IMR-90 (cell line): ENCODE measurements around the gene PPP2R5E. TPM values are rescaled to one million over a fixed set of nuclear protein-coding genes. Genes with fewer than 3 reads are reported as not detected.

ENCODE experiments used
- ATAC-seq: fragments of 200-7000 bp; cut with Tn5 transposase; 2 replicates; pipeline ENCODE4 v1.9.1; 2020; ENCODE audit warnings: low read depth, mild to moderate bottlenecking, moderate library complexity
- BruUV-seq: library from RNA; stranded (reverse); fragments of 400-500 nt; replicated peaks from 2 replicates; lab custom pipeline; 2021; lab: Mats Ljungman, UMichigan
- CTCF ChIA-PET: fragments of 300-600 bp; formaldehyde crosslinking; extraction: SDS; loops from one replicate; lab custom pipeline; 2021; ENCODE audit warnings: antibody characterized with exemption; lab: Yijun Ruan, JAX
- POLR2A ChIA-PET: fragments of 300-600 bp; sonication (Branson Sonifier 250); formaldehyde crosslinking; loops from one replicate; lab custom pipeline; 2022; ENCODE audit warnings: antibody characterized with exemption; ENCODE audit not compliant: unreplicated experiment; lab: Charles Lee
- DNase-seq: peaks from one replicate; pipeline ENCODE4 v3.0.0; 2013
- H2AFZ ChIP-seq: replicated peaks from 2 replicates; pipeline ENCODE3; 2013; ENCODE audit warnings: low read length, mild to moderate bottlenecking; ENCODE audit not compliant: poor library complexity
- H2AK5ac ChIP-seq: 2 replicates; pipeline ENCODE4 v1.6.1; 2013; ENCODE audit warnings: low read depth, low read length, inconsistent platforms
- H2AK9ac ChIP-seq: replicated peaks from 2 replicates; pipeline ENCODE3; 2013; ENCODE audit warnings: mild to moderate bottlenecking, low read depth, low read length, moderate library complexity; ENCODE audit not compliant: poor library complexity
- H2BK120ac ChIP-seq: 2 replicates; pipeline ENCODE4 v1.6.1; 2013; ENCODE audit warnings: low read depth, low read length, inconsistent platforms
- H2BK15ac ChIP-seq: 3 replicates; pipeline ENCODE4 v1.6.1; 2013; ENCODE audit warnings: low read depth, low read length, inconsistent platforms
- H2BK20ac ChIP-seq: 2 replicates; pipeline ENCODE4 v1.6.1; 2013; ENCODE audit warnings: low read depth, mild to moderate bottlenecking, inconsistent platforms, low read length, moderate library complexity
- H2BK5ac ChIP-seq: 2 replicates; pipeline ENCODE4 v1.6.1; 2013; ENCODE audit warnings: mild to moderate bottlenecking, low read depth, low read length, inconsistent platforms; ENCODE audit not compliant: poor library complexity, severe bottlenecking
- H3K14ac ChIP-seq: replicated peaks from 2 replicates; pipeline ENCODE4 v1.6.1; 2013; ENCODE audit warnings: low read depth, low read length, inconsistent platforms
- H3K18ac ChIP-seq: 2 replicates; pipeline ENCODE4 v1.6.1; 2013; ENCODE audit warnings: low read depth, low read length, control low read depth
- H3K23ac ChIP-seq: 2 replicates; pipeline ENCODE4 v1.6.1; 2013; ENCODE audit warnings: low read depth, low read length, inconsistent platforms
- H3K27ac ChIP-seq: 2 replicates; pipeline ENCODE4 v1.5.1; 2013; ENCODE audit warnings: mild to moderate bottlenecking, control low read depth, low read length; ENCODE audit not compliant: insufficient read depth
- H3K27me3 ChIP-seq: 2 replicates; pipeline ENCODE4 v1.6.1; 2013; ENCODE audit warnings: low read length; ENCODE audit not compliant: control insufficient read depth, insufficient read depth
- H3K36me3 ChIP-seq: 2 replicates; pipeline ENCODE4 v1.6.1; 2013; ENCODE audit warnings: low read length, mixed read lengths; ENCODE audit not compliant: control insufficient read depth, insufficient read depth
- H3K4ac ChIP-seq: 2 replicates; pipeline ENCODE4 v1.6.1; 2013; ENCODE audit warnings: low read depth, low read length, inconsistent platforms
- H3K4me1 ChIP-seq: 2 replicates; pipeline ENCODE4 v1.6.1; 2013; ENCODE audit warnings: low read length, mixed read lengths; ENCODE audit not compliant: control insufficient read depth, insufficient read depth
- H3K4me2 ChIP-seq: 2 replicates; pipeline ENCODE4 v1.6.1; 2013; ENCODE audit warnings: low read depth, mild to moderate bottlenecking, control low read depth, low read length, moderate library complexity
- H3K4me3 ChIP-seq: 2 replicates; pipeline ENCODE4 v1.5.1; 2013; ENCODE audit warnings: low read depth, mild to moderate bottlenecking, control low read depth, low read length, moderate library complexity; ENCODE audit not compliant: insufficient read depth
- H3K56ac ChIP-seq: 2 replicates; pipeline ENCODE4 v1.6.1; 2013; ENCODE audit warnings: low read length, inconsistent platforms; ENCODE audit not compliant: insufficient read depth; ENCODE audit errors: extremely low read depth
- H3K79me1 ChIP-seq, 2 experiments: 2 replicates each; pipeline ENCODE4 v1.6.1; 2013; ENCODE audit warnings: low read length in 2 of 2, inconsistent platforms in 1 of 2, low read depth in 1 of 2
- H3K9ac ChIP-seq: 2 replicates; pipeline ENCODE4 v1.6.1; 2013; ENCODE audit warnings: low read depth, low read length, control low read depth
- H3K9me1 ChIP-seq: 2 replicates; pipeline ENCODE4 v1.6.1; 2013; ENCODE audit warnings: low read length, inconsistent platforms; ENCODE audit not compliant: insufficient read depth
- H3K9me3 ChIP-seq: 2 replicates; pipeline ENCODE4 v1.6.1; 2013; ENCODE audit warnings: low read length; ENCODE audit not compliant: control insufficient read depth, insufficient read depth
- H4K20me1 ChIP-seq: 2 replicates; pipeline ENCODE4 v1.6.1; 2013; ENCODE audit warnings: low read length, inconsistent platforms; ENCODE audit not compliant: insufficient read depth
- H4K5ac ChIP-seq: 2 replicates; pipeline ENCODE4 v1.6.1; 2013; ENCODE audit warnings: mild to moderate bottlenecking, low read depth, low read length, control low read depth
- H4K8ac ChIP-seq, 2 experiments: 2 replicates each; pipeline ENCODE4 v1.6.1; 2013; ENCODE audit warnings: low read depth in 2 of 2, low read length in 2 of 2, control low read depth in 1 of 2, inconsistent platforms in 1 of 2
- H4K91ac ChIP-seq: 2 replicates; pipeline ENCODE4 v1.6.1; 2013; ENCODE audit warnings: low read depth, low read length, inconsistent platforms; ENCODE audit not compliant: insufficient read depth
- BHLHE40 ChIP-seq: fragments of 150-350 bp; IDR thresholded peaks from 2 replicates; pipeline ENCODE4 v1.6.1; 2016; ENCODE audit warnings: mild to moderate bottlenecking, low read depth, low read length
- CEBPB ChIP-seq: IDR thresholded peaks from 2 replicates; pipeline ENCODE4 v1.6.1; 2012; ENCODE audit warnings: low read depth, low read length, improper control_type of control experiment
- CHD1 ChIP-seq: IDR thresholded peaks from 2 replicates; pipeline ENCODE4 v1.6.1; 2012; ENCODE audit warnings: low read depth, low read length, improper control_type of control experiment
- CTCF ChIP-seq: conservative IDR thresholded peaks from 2 replicates; pipeline ENCODE4 v1.5.1; 2012; ENCODE audit warnings: mild to moderate bottlenecking, low read depth, low read length, improper control_type of control experiment
- ELK1 ChIP-seq: fragments of 150-350 bp; IDR thresholded peaks from 2 replicates; pipeline ENCODE4 v1.6.1; 2016; ENCODE audit warnings: low read depth, mild to moderate bottlenecking, low read length, moderate library complexity, borderline replicate concordance
- FOS ChIP-seq: fragments of 150-350 bp; IDR thresholded peaks from 2 replicates; pipeline ENCODE4 v1.6.1; 2016; ENCODE audit warnings: low read depth, low read length
- MAFK ChIP-seq: IDR thresholded peaks from 2 replicates; pipeline ENCODE4 v1.6.1; 2012; ENCODE audit warnings: low read depth, low read length, improper control_type of control experiment
- MAZ ChIP-seq: IDR thresholded peaks from 2 replicates; pipeline ENCODE4 v1.6.1; 2012; ENCODE audit warnings: low read depth, mild to moderate bottlenecking, low read length, improper control_type of control experiment, moderate library complexity, borderline replicate concordance
- MXI1 ChIP-seq: IDR thresholded peaks from 2 replicates; pipeline ENCODE4 v1.6.1; 2012; ENCODE audit warnings: low read depth, mild to moderate bottlenecking, low read length, moderate library complexity, borderline replicate concordance
- POLR2A ChIP-seq: IDR thresholded peaks from 2 replicates; pipeline ENCODE4 v1.6.1; 2012; ENCODE audit warnings: mild to moderate bottlenecking, low read depth, low read length
- RAD21 ChIP-seq: IDR thresholded peaks from 2 replicates; pipeline ENCODE4 v1.6.1; 2012; ENCODE audit warnings: low read length, improper control_type of control experiment
- RCOR1 ChIP-seq: IDR thresholded peaks from 2 replicates; pipeline ENCODE4 v1.6.1; 2012; ENCODE audit warnings: mild to moderate bottlenecking, low read length, improper control_type of control experiment; ENCODE audit not compliant: insufficient replicate concordance
- RFX5 ChIP-seq: IDR thresholded peaks from 2 replicates; pipeline ENCODE4 v1.8.0; 2012; ENCODE audit warnings: low read depth, mild to moderate bottlenecking, low read length, moderate library complexity
- SMC3 ChIP-seq: fragments of 150-350 bp; IDR thresholded peaks from 2 replicates; pipeline ENCODE4 v1.6.1; 2016; ENCODE audit warnings: low read depth, mild to moderate bottlenecking, antibody characterized with exemption, low read length, moderate library complexity
- WGBS, 2 experiments: methylation state at CpG; one replicate each; pipeline versions ENCODE4 v1.1.5 to v1.1.7; 2013; ENCODE audit warnings: missing lambda C conversion rate in 2 of 2; ENCODE audit not compliant: insufficient read length in 1 of 2; ENCODE audit errors: extremely low coverage in 2 of 2; 5-methylcytosine and 5-hydroxymethylcytosine counted together
- dilution Hi-C: fragments of 300-500 bp; cut with HindIII; formaldehyde crosslinking; loops from one replicate; pipeline ENCODE4 v1.14.3; 2018; ENCODE audit warnings: low sequenced_read_pairs; ENCODE audit not compliant: unreplicated experiment
- in situ Hi-C: fragments of 300-500 bp; cut with MboI; formaldehyde crosslinking; loops from 3 replicates; pipeline ENCODE4 v1.14.3; 2019; ENCODE audit warnings: low sequenced_read_pairs, inconsistent platforms, mixed read lengths
- intact Hi-C: fragments of 100-400 bp; cut with micrococcal nuclease; formaldehyde crosslinking; loops from 2 replicates; pipeline ENCODE4 v1.10.0; 2022
- polyA plus RNA-seq, 3 experiments: library from polyadenylated mRNA; depleted of rRNA; stranded (reverse); fragments of >200 nt; gene quantifications; 2 replicates each; pipeline ENCODE4 v1.2.3, GENCODE V29; 2012; ENCODE audit warnings: low replicate concordance in 1 of 3
- total RNA-seq: library from RNA; depleted of rRNA; stranded (reverse); fragments of >200 nt; gene quantifications from 2 replicates; pipeline ENCODE4 v1.2.3, GENCODE V29; 2012
- TF ChIP-seq, protein P1 (sequence below): fragments of 150-350 bp; IDR thresholded peaks from 2 replicates; pipeline ENCODE4 v1.6.1; 2017; ENCODE audit warnings: mild to moderate bottlenecking, antibody characterized with exemption, low read length, low read depth

The PPP2R5E gene
- total and polyA plus RNA-seq, 2 of the 4 experiments (the other 2 are of a cell fraction) = 9.7 to 12.2 TPM

DNA sequence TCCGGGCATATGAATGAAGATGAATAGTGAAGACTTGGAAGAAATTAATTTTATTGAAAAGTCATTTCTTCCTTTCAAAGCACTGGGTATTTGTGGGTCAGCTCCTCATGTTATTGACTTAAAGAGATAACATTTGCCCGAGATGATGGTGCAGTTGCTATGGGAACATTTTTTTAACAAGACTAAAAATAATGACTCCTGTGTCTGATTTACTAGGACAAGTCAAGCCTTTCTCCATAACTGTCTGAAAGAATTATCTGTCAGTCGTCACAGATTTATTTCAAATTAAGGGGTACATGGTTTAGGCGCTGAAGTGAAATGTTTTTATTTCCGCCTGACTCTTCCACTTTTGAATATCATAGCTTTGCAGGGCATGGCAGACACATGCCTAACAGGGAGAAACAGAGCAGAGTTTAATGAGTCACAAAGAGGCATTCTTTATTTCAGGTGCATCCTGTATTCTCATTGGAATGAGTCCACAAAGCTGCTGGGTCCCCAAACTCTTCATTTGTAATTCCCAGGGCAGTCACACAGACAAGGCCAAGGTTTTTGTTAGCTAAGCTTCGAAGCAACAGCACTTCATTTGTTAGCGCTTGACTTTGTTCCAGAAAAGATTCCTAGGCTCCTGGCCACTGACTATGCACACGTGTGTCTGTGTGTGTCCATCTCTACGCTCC is 220.1 kb downstream of the PPP2R5E start:
- Histone ChIP-seq H3K23ac (no peak overlapping the region), H4K5ac (no peak overlapping the region), H4K8ac (no peak overlapping the region), H3K9me3 (no peaks in the 10 kb centered on the region), H3K27me3 (peaks cover 12% of the 10 kb centered on the region), H3K27ac (no peak overlapping the region), H2BK15ac (no peak overlapping the region), H3K18ac (no peak overlapping the region), H3K4me2 (no peak overlapping the region), H2AK9ac (no peak overlapping the region), H3K4me3 (no peak overlapping the region), H3K14ac (no peak overlapping the region), H2BK120ac (no peak overlapping the region), H3K9me1 (no peaks in the 10 kb centered on the region), H3K36me3 (no peaks in the 10 kb centered on the region), H4K91ac (no peak overlapping the region), H4K20me1 (no peaks in the 10 kb centered on the region), H3K79me1 (no peaks in the 10 kb centered on the region), H3K4ac (no peak overlapping the region), H2BK5ac (no peak overlapping the region), H3K4me1 (no peaks in the 10 kb centered on the region), H2AFZ (no peak overlapping the region), H3K56ac (no peak overlapping the region), H2BK20ac (no peak overlapping the region), H3K9ac (no peak overlapping the region), H2AK5ac (no peak overlapping the region)
- dilution Hi-C loops = no loop called here
- ChIA-PET POLR2A (no interaction called here), CTCF (interaction anchor here (0.7 kb wide), 1 partner anchor 1060 kb away, joined by 3 read pairs; no protein-coding TSS in a partner anchor)
- in situ Hi-C loops = no loop called here
- intact Hi-C loops = no loop called here
- BruUV-seq = no TSS peak
- ATAC-seq (no peak), DNase-seq (no peak)
- no CpG with 5 or more reads among the region's 9 CpGs for WGBS, 2 experiments
- TF ChIP-seq SMC3 = no peak
- TF ChIP-seq RFX5 = no peak
- no peak for TF ChIP-seq POLR2A
- TF ChIP-seq, protein P1, sequence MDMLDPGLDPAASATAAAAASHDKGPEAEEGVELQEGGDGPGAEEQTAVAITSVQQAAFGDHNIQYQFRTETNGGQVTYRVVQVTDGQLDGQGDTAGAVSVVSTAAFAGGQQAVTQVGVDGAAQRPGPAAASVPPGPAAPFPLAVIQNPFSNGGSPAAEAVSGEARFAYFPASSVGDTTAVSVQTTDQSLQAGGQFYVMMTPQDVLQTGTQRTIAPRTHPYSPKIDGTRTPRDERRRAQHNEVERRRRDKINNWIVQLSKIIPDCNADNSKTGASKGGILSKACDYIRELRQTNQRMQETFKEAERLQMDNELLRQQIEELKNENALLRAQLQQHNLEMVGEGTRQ = no peak
- TF ChIP-seq FOS = no peak
- no peak for TF ChIP-seq CHD1
- no peak for TF ChIP-seq MAFK
- no peak for TF ChIP-seq MAZ
- no peak for TF ChIP-seq MXI1
- no peak for TF ChIP-seq RCOR1
- TF ChIP-seq CEBPB = no peak
- no peak for TF ChIP-seq ELK1
- TF ChIP-seq RAD21 = no peak
- no peak for TF ChIP-seq CTCF
- TF ChIP-seq BHLHE40 = no peak
